Measurements from ENCODE around the gene FRAS1. TPM values are rescaled to one million over a fixed set of nuclear protein-coding genes. Genes with fewer than 3 reads are reported as not detected.

The FRAS1 gene
- total and polyA plus RNA-seq, 2 of the 8 experiments (the other 6 are each of a cell fraction or from before 2014, with no cell fraction given), result 38.5 to 109 TPM

DNA sequence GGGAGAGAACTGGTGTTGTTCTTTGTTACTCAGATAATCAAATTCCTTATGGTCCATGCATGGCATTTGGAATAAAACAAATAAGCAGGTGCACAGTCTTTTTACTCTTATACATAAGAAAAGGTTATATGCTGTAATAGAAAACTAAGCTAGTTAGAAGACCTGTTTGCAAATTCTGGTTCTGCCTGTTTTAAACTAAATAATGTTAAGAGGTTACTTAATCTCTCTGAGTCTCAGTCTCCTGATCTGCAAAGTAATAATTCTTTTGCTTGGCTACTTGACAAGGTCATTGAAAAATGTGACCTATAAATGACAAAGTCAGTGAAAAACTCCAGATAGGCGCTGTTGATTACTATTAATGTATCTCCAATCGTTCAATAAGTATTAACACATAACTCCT, 451.9 kb downstream of the FRAS1 start:
- Histone ChIP-seq H3K9me3 (ENCODE audit: insufficient read depth in 2 of 2, low read depth in 1 of 2, low read length in 1 of 2) (no peaks in the 10 kb centered on the region), H3K4ac (replicated peaks; ENCODE audit: insufficient read length, low read depth, low read length) (no peak overlapping the region), H2BK120ac (replicated peaks; ENCODE audit: low read depth, low read length) (no peak overlapping the region), H2AFZ (ENCODE audit: low read length) (no peak overlapping the region), H3K79me2 (ENCODE audit: control insufficient read depth in 1 of 2, insufficient read depth in 2 of 2, low read length in 2 of 2) (no peaks in the 10 kb centered on the region), H3K4me3 (ENCODE audit: extremely low read depth in 1 of 4, insufficient read depth in 2 of 4, low read depth in 3 of 4, low read length in 4 of 4) (no peak overlapping the region), H3K4me1 (replicated peaks in 1 of 4; ENCODE audit: control insufficient read depth in 3 of 4, insufficient read depth in 4 of 4, low read length in 3 of 4) (0 out of 7 replicates have a peak, but pooled peaks cover 0 to 6% (median 0%) of the 10 kb centered on the region in 4 experiments), H4K8ac (ENCODE audit: extremely low read depth, insufficient read depth, low read length) (no peak overlapping the region), H3K4me2 (ENCODE audit: insufficient read depth in 1 of 2, low read depth in 2 of 2, low read length in 2 of 2) (no peak overlapping the region), H2BK12ac (ENCODE audit: low read depth, low read length) (no peak overlapping the region), H3K9ac (replicated peaks in 1 of 4; ENCODE audit: extremely low read depth in 1 of 4, low read depth in 3 of 4, low read length in 3 of 4) (no peak overlapping the region), H3K79me1 (ENCODE audit: low read depth, low read length) (no peaks in the 10 kb centered on the region; the same call in 1 of the 2 replicates), H2BK20ac (ENCODE audit: low read length) (no peak overlapping the region), H3K36me3 (ENCODE audit: control insufficient read depth in 2 of 4, insufficient read depth in 4 of 4, low read length in 3 of 4) (peaks cover 17 to 57% (median 47%) of the 10 kb centered on the region in 4 experiments), H3K56ac (replicated peaks; ENCODE audit: insufficient read length, low read depth, low read length) (no peak overlapping the region), H3K18ac (ENCODE audit: extremely low read depth, low read length) (no peak overlapping the region), H4K91ac (replicated peaks; ENCODE audit: insufficient read length, low read length) (no peak overlapping the region), H3K14ac (ENCODE audit: insufficient read length) (no peak overlapping the region), H3K27me3 (replicated peaks in 1 of 4; ENCODE audit: control insufficient read depth in 3 of 4, extremely low read depth in 1 of 4, insufficient read depth in 3 of 4, low read length in 3 of 4) (no peaks in the 10 kb centered on the region), H2AK5ac (ENCODE audit: low read depth, low read length) (no peak overlapping the region), H3K23ac (ENCODE audit: insufficient read length) (no peak overlapping the region), H3K23me2 (ENCODE audit: low read depth, low read length) (no peaks in the 10 kb centered on the region), H3K27ac (ENCODE audit: low read depth, low read length) (no peak overlapping the region), H2BK15ac (ENCODE audit: low read length) (no peak overlapping the region), H2BK5ac (ENCODE audit: low read depth, low read length) (no peak overlapping the region), H4K5ac (ENCODE audit: insufficient read length, low read depth, low read length) (no peak overlapping the region), H4K20me1 (replicated peaks in 1 of 2; ENCODE audit: control insufficient read depth in 1 of 2, insufficient read depth in 2 of 2, low read length in 2 of 2) (peaks cover 0 to 2% of the 10 kb centered on the region in 2 experiments)
- DNase-seq (ENCODE audit: low read depth in 1 of 2, low spot score in 2 of 2) (no peak), FAIRE-seq (no peak)
- ChIA-PET CTCF (ENCODE audit: partially characterized antibody) (interaction anchor here (1.0 kb wide), 1 partner anchor 189 kb away, joined by 3 read pairs; no protein-coding TSS in a partner anchor), POLR2A (ENCODE audit: partially characterized antibody) (interaction anchor here (1.2 kb wide), 1 partner anchor 11 kb away, joined by 3 read pairs; no protein-coding TSS in a partner anchor)
- 82% methylated on average over 2 of the region's 2 CpGs; no CpG with 5 or more reads in 1 of the 2 experiments for WGBS, 2 experiments (ENCODE audit: extremely low coverage in 1 of 2, insufficient coverage in 1 of 2, insufficient read length in 1 of 2, insufficient replicate concordance in 2 of 2, low coverage in 1 of 2, low lambda C conversion rate in 2 of 2, missing lambda C conversion rate in 1 of 2)
- TF ChIP-seq BACH1 (IDR thresholded peaks at IDR 0.05; ENCODE audit: low read length), result no peak
- no peak for TF ChIP-seq POLR2AphosphoS5 (IDR thresholded peaks at IDR 0.05; ENCODE audit: low read depth, low read length)
- TF ChIP-seq KDM5A (IDR thresholded peaks at IDR 0.05; ENCODE audit: low read length), result no peak
- no peak for TF ChIP-seq POU5F1 (IDR thresholded peaks at IDR 0.05; ENCODE audit: low read depth, low read length)
- TF ChIP-seq KDM1A (IDR thresholded peaks at IDR 0.05; ENCODE audit: borderline replicate concordance, low read length), result no peak
- TF ChIP-seq, protein P1, sequence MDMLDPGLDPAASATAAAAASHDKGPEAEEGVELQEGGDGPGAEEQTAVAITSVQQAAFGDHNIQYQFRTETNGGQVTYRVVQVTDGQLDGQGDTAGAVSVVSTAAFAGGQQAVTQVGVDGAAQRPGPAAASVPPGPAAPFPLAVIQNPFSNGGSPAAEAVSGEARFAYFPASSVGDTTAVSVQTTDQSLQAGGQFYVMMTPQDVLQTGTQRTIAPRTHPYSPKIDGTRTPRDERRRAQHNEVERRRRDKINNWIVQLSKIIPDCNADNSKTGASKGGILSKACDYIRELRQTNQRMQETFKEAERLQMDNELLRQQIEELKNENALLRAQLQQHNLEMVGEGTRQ (IDR thresholded peaks at IDR 0.05; ENCODE audit: low read length), result no peak
- TF ChIP-seq SRF (IDR thresholded peaks at IDR 0.05; ENCODE audit: low read depth, low read length), result no peak
- TF ChIP-seq TAF1 (IDR thresholded peaks at IDR 0.05; ENCODE audit: low read depth, low read length), result no peak
- no peak for TF ChIP-seq SP4 (IDR thresholded peaks at IDR 0.05; ENCODE audit: low read length)
- no peak for TF ChIP-seq BRCA1 (IDR thresholded peaks at IDR 0.05; ENCODE audit: low read depth, low read length)
- no peak for TF ChIP-seq YY1 (IDR thresholded peaks at IDR 0.05; ENCODE audit: low read depth, low read length)
- no peak for TF ChIP-seq NRF1 (IDR thresholded peaks at IDR 0.05; ENCODE audit: low read depth, low read length)

All from H1 (cell line).